PFSK-1 (cell line): ENCODE data around the gene TTC32.

Experiments used
- FOXP2 ChIP-seq: optimal IDR thresholded peaks from 2 replicates; pipeline ENCODE3; 2011; ENCODE audit warnings: borderline replicate concordance, control low read depth, inconsistent platforms; ENCODE audit not compliant: insufficient read depth; ENCODE audit errors: extremely low read length, extremely low read depth
- POLR2AphosphoS5 ChIP-seq: IDR thresholded peaks from 2 replicates; pipeline ENCODE4 v1.6.1; 2012; ENCODE audit warnings: low read depth, mild to moderate bottlenecking, control low read depth, low read length, moderate library complexity
- SIN3A ChIP-seq: IDR thresholded peaks from 2 replicates; pipeline ENCODE4 v1.6.1; 2012; ENCODE audit warnings: mild to moderate bottlenecking, low read length, moderate library complexity, borderline replicate concordance; ENCODE audit not compliant: insufficient read depth
- TAF1 ChIP-seq: IDR thresholded peaks from 2 replicates; pipeline ENCODE4 v1.6.1; 2012; ENCODE audit warnings: low read length, control low read depth, borderline replicate concordance; ENCODE audit not compliant: insufficient read depth
- TF ChIP-seq, protein P1 (sequence below), 2 experiments: IDR thresholded peaks; 2 replicates each; pipeline versions ENCODE4 v1.6.1 to v1.8.0; 2011 to 2012; ENCODE audit warnings: low read depth in 2 of 2, low read length in 2 of 2, control low read depth in 1 of 2, inconsistent platforms in 1 of 2, mild to moderate bottlenecking in 1 of 2, moderate library complexity in 1 of 2; ENCODE audit not compliant: insufficient read depth in 1 of 2

TTC32 gene

DNA sequence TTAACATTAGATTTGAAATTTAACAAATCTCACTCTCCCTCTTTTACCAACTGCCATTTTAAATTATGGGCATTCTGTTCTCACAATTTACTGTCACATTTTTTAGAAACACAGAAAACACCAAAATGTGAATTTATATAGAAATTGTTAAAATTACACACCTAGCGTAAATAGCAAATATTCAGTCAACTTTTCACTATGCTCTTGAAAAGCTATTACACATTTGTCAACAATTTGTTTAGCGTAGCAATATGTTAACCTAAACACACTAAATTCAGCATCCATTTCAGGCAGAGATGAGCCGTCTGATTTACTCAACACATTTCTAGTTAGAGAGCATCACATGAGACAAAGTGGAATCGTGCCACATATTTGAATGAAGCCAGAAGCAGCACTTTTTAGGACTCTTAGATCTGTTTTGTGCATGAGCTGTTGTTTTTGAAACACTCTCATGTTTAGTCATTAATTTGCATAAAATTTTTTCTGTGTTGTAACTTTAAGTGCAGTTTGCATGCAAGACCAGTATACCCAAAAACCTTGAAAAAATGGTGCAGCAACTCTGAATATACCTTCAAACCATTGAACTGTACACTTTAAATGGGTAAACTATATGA lies 8.2 kb downstream of the TTC32 start:
- no peak for TF ChIP-seq POLR2AphosphoS5
- TF ChIP-seq FOXP2 = no peak
- TF ChIP-seq, protein P1, sequence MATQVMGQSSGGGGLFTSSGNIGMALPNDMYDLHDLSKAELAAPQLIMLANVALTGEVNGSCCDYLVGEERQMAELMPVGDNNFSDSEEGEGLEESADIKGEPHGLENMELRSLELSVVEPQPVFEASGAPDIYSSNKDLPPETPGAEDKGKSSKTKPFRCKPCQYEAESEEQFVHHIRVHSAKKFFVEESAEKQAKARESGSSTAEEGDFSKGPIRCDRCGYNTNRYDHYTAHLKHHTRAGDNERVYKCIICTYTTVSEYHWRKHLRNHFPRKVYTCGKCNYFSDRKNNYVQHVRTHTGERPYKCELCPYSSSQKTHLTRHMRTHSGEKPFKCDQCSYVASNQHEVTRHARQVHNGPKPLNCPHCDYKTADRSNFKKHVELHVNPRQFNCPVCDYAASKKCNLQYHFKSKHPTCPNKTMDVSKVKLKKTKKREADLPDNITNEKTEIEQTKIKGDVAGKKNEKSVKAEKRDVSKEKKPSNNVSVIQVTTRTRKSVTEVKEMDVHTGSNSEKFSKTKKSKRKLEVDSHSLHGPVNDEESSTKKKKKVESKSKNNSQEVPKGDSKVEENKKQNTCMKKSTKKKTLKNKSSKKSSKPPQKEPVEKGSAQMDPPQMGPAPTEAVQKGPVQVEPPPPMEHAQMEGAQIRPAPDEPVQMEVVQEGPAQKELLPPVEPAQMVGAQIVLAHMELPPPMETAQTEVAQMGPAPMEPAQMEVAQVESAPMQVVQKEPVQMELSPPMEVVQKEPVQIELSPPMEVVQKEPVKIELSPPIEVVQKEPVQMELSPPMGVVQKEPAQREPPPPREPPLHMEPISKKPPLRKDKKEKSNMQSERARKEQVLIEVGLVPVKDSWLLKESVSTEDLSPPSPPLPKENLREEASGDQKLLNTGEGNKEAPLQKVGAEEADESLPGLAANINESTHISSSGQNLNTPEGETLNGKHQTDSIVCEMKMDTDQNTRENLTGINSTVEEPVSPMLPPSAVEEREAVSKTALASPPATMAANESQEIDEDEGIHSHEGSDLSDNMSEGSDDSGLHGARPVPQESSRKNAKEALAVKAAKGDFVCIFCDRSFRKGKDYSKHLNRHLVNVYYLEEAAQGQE (IDR thresholded peaks at IDR 0.05; ENCODE audit: insufficient read depth in 1 of 2, low read depth in 2 of 2, low read length in 2 of 2) = no peak
- no peak for TF ChIP-seq SIN3A
- TF ChIP-seq TAF1 = no peak

DNA sequence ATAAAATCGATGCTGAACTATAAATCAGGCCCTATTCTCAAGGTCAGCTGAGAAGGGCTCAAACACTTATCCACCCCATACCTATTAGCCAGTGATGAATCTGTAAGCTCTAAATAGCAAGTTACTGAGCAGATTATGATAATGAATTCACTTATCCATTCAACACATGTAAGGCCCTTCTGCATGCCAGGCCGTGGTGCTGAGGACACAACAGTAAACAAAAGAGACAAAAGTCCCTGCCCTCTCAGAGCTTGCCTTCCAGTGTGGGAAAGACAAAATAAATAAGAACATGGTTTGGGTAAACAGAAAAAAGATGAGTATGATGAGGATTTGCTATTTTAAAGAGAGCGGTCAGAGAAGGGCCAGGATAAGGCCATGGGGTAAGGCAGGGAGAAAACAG lies 11.7 kb downstream of the TTC32 start:
- TF ChIP-seq, protein P1 (IDR thresholded peaks at IDR 0.05; ENCODE audit: insufficient read depth in 1 of 2, low read depth in 2 of 2, low read length in 2 of 2) = no peak
- no peak for TF ChIP-seq TAF1
- TF ChIP-seq SIN3A = no peak
- no peak for TF ChIP-seq FOXP2
- TF ChIP-seq POLR2AphosphoS5 = no peak

DNA sequence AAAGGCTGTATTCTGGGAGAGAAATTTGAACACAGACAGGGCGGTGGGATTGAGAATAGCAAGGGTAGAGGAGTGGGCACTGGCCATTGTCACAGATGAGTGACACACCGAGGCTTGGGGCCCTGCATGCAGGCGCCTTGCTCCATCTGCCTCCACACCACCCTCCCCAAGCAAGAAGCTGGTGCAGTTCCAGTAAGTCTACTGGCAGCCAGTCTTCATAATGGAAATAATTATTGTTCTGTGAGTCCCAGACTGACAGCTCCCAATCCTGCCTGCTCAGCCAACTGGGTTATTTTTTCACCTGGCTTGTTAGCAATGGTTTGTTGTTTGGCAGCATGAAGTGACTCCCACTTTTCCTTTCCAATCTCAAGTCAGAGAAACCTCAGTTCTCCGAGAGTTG lies 13.0 kb downstream of the TTC32 start:
- TF ChIP-seq TAF1 = no peak

DNA sequence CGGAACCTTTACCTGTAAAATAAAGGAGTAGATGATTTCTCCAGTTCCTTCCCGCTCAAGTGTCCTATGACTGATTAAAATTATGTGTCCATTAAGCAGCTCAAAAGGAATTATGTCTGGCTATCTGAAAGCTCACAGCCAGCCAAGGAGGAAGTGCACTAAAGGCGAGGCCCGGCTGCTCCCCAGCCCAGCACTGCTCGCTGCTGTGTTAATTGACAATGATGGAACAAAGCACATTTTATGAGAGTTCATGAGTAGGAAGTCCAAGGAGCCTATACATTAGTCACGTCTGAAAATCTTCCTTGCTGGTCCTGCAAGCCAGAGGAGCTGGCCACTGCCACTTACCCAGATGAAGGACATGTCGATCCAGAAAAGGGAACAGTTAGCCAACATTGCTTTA lies 14.3 kb downstream of the TTC32 start:
- no peak for TF ChIP-seq SIN3A
- TF ChIP-seq, protein P1 (IDR thresholded peaks at IDR 0.05; ENCODE audit: insufficient read depth in 1 of 2, low read depth in 2 of 2, low read length in 2 of 2) = no peak
- no peak for TF ChIP-seq TAF1
- TF ChIP-seq FOXP2 = no peak
- no peak for TF ChIP-seq POLR2AphosphoS5

DNA sequence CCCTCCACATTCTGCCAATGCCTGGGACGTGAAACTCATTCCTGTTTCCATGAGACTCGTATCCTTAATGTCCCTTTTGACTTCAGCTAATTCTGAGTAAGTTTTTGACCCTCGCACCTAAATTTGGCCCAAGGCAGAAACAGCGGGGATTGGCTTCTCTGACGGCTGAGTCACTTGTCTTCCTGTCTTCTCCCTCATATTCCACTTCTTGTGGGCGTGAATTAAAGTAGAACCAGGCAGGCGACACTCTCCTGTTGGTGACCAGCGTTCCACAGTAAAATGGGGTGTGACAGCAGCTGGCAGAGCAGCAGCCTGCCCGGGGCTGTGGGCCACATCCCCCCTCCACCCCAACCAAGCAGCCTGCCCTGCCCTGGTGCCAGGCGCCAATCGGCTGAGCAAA lies 15.5 kb downstream of the TTC32 start:
- TF ChIP-seq POLR2AphosphoS5 (no peak), SIN3A (no peak), FOXP2 (no peak), TAF1 (no peak)
- TF ChIP-seq, protein P1 (IDR thresholded peaks at IDR 0.05; ENCODE audit: insufficient read depth in 1 of 2, low read depth in 2 of 2, low read length in 2 of 2) = no peak
